ENCODE results near the gene ODF2. TPM values are rescaled to one million over a fixed set of nuclear protein-coding genes. Genes with fewer than 3 reads are reported as not detected.

ODF2 gene
- total and polyA plus RNA-seq, 7 donors = 6.7 to 20.5 (median 9.6) TPM

DNA sequence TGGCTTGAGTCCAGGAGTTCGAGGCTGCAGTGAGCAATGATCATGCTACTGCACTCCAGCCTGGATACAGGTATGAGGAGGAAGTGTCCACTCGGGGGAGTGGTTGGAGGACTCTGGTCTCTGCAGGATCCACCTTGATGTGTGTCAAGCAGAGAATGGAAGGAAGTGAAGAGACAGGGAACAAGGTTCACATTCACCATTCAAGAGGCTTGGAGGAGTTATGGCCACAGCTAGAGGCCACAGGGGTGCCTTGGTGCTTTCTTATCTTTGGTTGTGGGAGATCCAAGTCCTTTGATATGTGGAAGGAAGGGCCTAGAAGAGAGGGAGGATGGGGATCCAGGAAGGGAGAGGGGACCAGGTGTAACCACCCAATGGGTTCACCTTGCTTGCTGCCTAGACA is 40.5 kb upstream of the ODF2 start:
- Histone ChIP-seq H3K27me3 (ENCODE audit: insufficient read depth in 3 of 3, low read length in 2 of 3) (peaks cover 0 to 48% (median 7%) of the 10 kb centered on the region in 3 donors), H3K4me3 (no peak overlapping the region), H3K27ac (no peak overlapping the region), H3K4me1 (peaks cover 12% of the 10 kb centered on the region), H3K9me3 (no peaks in the 10 kb centered on the region), H3K36me3 (ENCODE audit: insufficient read depth in 1 of 2, low read depth in 1 of 2) (no peaks in the 10 kb centered on the region)
- 75 to 85% (median 82%) methylated on average over 2 of the region's 2 CpGs for WGBS, 3 donors
- no peak for TF ChIP-seq CTCF (IDR thresholded peaks at IDR 0.05)
- DNase-seq (no peak), ATAC-seq (no peak)
- intact Hi-C loops (cut with DNase I) = loop anchor here in 1 of 2 donors (10.0 kb wide), 1 partner anchor 120 kb away; no protein-coding TSS in a partner anchor

- DNase-seq = no peak
- no peak for TF ChIP-seq CTCF (IDR thresholded peaks at IDR 0.05)
- H3K36me3 ChIP-seq (ENCODE audit: insufficient read depth in 1 of 2, low read depth in 1 of 2) = no peaks in the 10 kb centered on the region
- no peaks in the 10 kb centered on the region for H3K9me3 ChIP-seq
- 52 to 61% (median 55%) methylated on average over 6 of the region's 6 CpGs for WGBS, 3 donors
- peaks cover 0 to 48% (median 7%) of the 10 kb centered on the region in 3 donors for H3K27me3 ChIP-seq (ENCODE audit: insufficient read depth in 3 of 3, low read length in 2 of 3)
- no peak overlapping the region for H3K4me3 ChIP-seq
- intact Hi-C loops (cut with DNase I) = loop anchor here in 1 of 2 donors (10.0 kb wide), 1 partner anchor 121 kb away; no protein-coding TSS in a partner anchor
- H3K4me1 ChIP-seq = peaks cover 12% of the 10 kb centered on the region
- ATAC-seq = no peak
- no peak overlapping the region for H3K27ac ChIP-seq
Measured at GRCh38 chr9:128416014-128416413, 39.8 kb upstream of the ODF2 start.

GRCh38 chr9:128416432-128417019 is 39.3 kb upstream of the ODF2 start:
- DNase-seq = no peak
- Histone ChIP-seq H3K4me1 (peaks cover 12% of the 10 kb centered on the region), H3K27ac (no peak overlapping the region), H3K27me3 (ENCODE audit: insufficient read depth in 3 of 3, low read length in 2 of 3) (peaks cover 0 to 47% (median 7%) of the 10 kb centered on the region in 3 donors), H3K36me3 (ENCODE audit: insufficient read depth in 1 of 2, low read depth in 1 of 2) (no peaks in the 10 kb centered on the region), H3K9me3 (no peaks in the 10 kb centered on the region), H3K4me3 (no peak overlapping the region)
- intact Hi-C loops (cut with DNase I) = loop anchor here in 1 of 2 donors (10.0 kb wide), 1 partner anchor 122 kb away; no protein-coding TSS in a partner anchor
- TF ChIP-seq CTCF (IDR thresholded peaks at IDR 0.05) = no peak
- WGBS, 3 donors = 49 to 63% (median 57%) methylated on average over 6 of the region's 6 CpGs
- ATAC-seq = no peak

- no peak overlapping the region for H3K27ac ChIP-seq
- intact Hi-C loops (cut with DNase I) = loop anchor here in 1 of 2 donors (10.0 kb wide), 1 partner anchor 124 kb away; no protein-coding TSS in a partner anchor
- DNase-seq = no peak
- no peak for ATAC-seq
- H3K9me3 ChIP-seq = no peaks in the 10 kb centered on the region
- peaks cover 0 to 27% (median 7%) of the 10 kb centered on the region in 3 donors for H3K27me3 ChIP-seq (ENCODE audit: insufficient read depth in 3 of 3, low read length in 2 of 3)
- 25 to 29% (median 27%) methylated on average over 25 to 28 of the region's 28 CpGs for WGBS, 3 donors
- no peaks in the 10 kb centered on the region for H3K36me3 ChIP-seq (ENCODE audit: insufficient read depth in 1 of 2, low read depth in 1 of 2)
- peaks cover 12% of the 10 kb centered on the region for H3K4me1 ChIP-seq
- no peak for TF ChIP-seq CTCF (IDR thresholded peaks at IDR 0.05)
- peak overlapping the region; percentile 81 for H3K4me3 ChIP-seq
Measured at GRCh38 chr9:128419061-128419925, 36.5 kb upstream of the ODF2 start.
